Measurements from ENCODE around the gene NUDC.

NUDC gene

GRCh38 chr1:26991310-26992116 lies 70.0 kb downstream of the NUDC start:
- no peak for TF ChIP-seq ZFP30 (CRISPR knock-in tag; IDR thresholded peaks at IDR 0.05)
- no peak for TF ChIP-seq TCF4 (CRISPR knock-in tag; IDR thresholded peaks at IDR 0.05; ENCODE audit: borderline replicate concordance)
- no peak for TF ChIP-seq OSR1 (CRISPR knock-in tag; IDR thresholded peaks at IDR 0.05)
- no peak for TF ChIP-seq ARNTL (CRISPR knock-in tag; IDR thresholded peaks at IDR 0.05; ENCODE audit: borderline replicate concordance, low read depth)
- no peak for TF ChIP-seq ZNF70 (CRISPR knock-in tag; IDR thresholded peaks at IDR 0.05)
- TF ChIP-seq SNAI2 (CRISPR knock-in tag; IDR thresholded peaks at IDR 0.05), result no peak
- no peak for TF ChIP-seq POU6F1 (CRISPR knock-in tag; IDR thresholded peaks at IDR 0.05; ENCODE audit: borderline replicate concordance, low read depth)
- TF ChIP-seq PPARA (CRISPR knock-in tag; IDR thresholded peaks at IDR 0.05; ENCODE audit: borderline replicate concordance), result no peak
- no peak for TF ChIP-seq ZC3H10 (CRISPR knock-in tag; IDR thresholded peaks at IDR 0.05)
- no peak for TF ChIP-seq GLIS3 (CRISPR knock-in tag; IDR thresholded peaks at IDR 0.05)
- peak; percentile 35 for ATAC-seq

GRCh38 chr1:26993237-26994019 lies 71.9 kb downstream of the NUDC start, which contains the start of gene TRNP1:
TSS of gene TRNP1 (plus strand) at chr1:26993692. CDS start at chr1:26993787, 95 bp downstream.
- peak; percentile 33 for ATAC-seq

More at GRCh38 chr1:26993237-26994019, 71.9 kb downstream of the NUDC start, which contains the start of gene TRNP1:
- TF ChIP-seq ZFP3 (CRISPR knock-in tag; IDR thresholded peaks at IDR 0.05) (no peak), BACH2 (CRISPR knock-in tag; IDR thresholded peaks at IDR 0.05; ENCODE audit: borderline replicate concordance) (no peak), POU6F1 (CRISPR knock-in tag; IDR thresholded peaks at IDR 0.05; ENCODE audit: borderline replicate concordance, low read depth) (no peak), CSRNP3 (CRISPR knock-in tag; IDR thresholded peaks at IDR 0.05) (no peak), RARB (CRISPR knock-in tag; IDR thresholded peaks at IDR 0.05) (no peak), ZFP30 (CRISPR knock-in tag; IDR thresholded peaks at IDR 0.05) (no peak), ZNF565 (CRISPR knock-in tag; conservative IDR thresholded peaks at IDR 0.05; ENCODE audit: low read depth) (no peak), ARNTL (CRISPR knock-in tag; IDR thresholded peaks at IDR 0.05; ENCODE audit: borderline replicate concordance, low read depth) (no peak), CREB5 (CRISPR knock-in tag; IDR thresholded peaks at IDR 0.05; ENCODE audit: low read depth) (no peak), TOX (CRISPR knock-in tag; IDR thresholded peaks at IDR 0.05; ENCODE audit: borderline replicate concordance) (no peak), GLIS3 (CRISPR knock-in tag; IDR thresholded peaks at IDR 0.05) (no peak), ISL1 (CRISPR knock-in tag; IDR thresholded peaks at IDR 0.05) (no peak), OSR1 (CRISPR knock-in tag; IDR thresholded peaks at IDR 0.05) (no peak), CSDC2 (CRISPR knock-in tag; IDR thresholded peaks at IDR 0.05) (no peak), ZNF70 (CRISPR knock-in tag; IDR thresholded peaks at IDR 0.05) (no peak), ZC3H10 (CRISPR knock-in tag; IDR thresholded peaks at IDR 0.05) (no peak), PATZ1 (CRISPR knock-in tag; IDR thresholded peaks at IDR 0.05; ENCODE audit: borderline replicate concordance) (no peak)

Data from SK-N-SH treated with all-trans-retinoic acid at 6 μM for 48 hours (cell line).